ENCODE measurements around the gene CEACAM4. TPM values are rescaled to one million over a fixed set of nuclear protein-coding genes. Genes with fewer than 3 reads are reported as not detected.

The CEACAM4 gene
- total and polyA plus RNA-seq, 3 donors from 2014 or later: 0.47 to 1.7 TPM; not detected in 1

- no peak overlapping the region for H3K27ac ChIP-seq
- H3K36me3 ChIP-seq (ENCODE audit: low read depth, missing control alignments): no peaks in the 10 kb centered on the region
- 51 to 54% methylated on average over 4 of the region's 4 CpGs for WGBS, 2 donors
- no peak for TF ChIP-seq POLR2A (IDR thresholded peaks at IDR 0.05)
- TF ChIP-seq CTCF (IDR thresholded peaks at IDR 0.05): no peak
- no peaks in the 10 kb centered on the region for H3K9me3 ChIP-seq
- no peaks in the 10 kb centered on the region for H3K4me1 ChIP-seq
- H3K4me3 ChIP-seq: no peak overlapping the region
- no peaks in the 10 kb centered on the region for H3K27me3 ChIP-seq
- intact Hi-C loops (cut with DNase I; ENCODE audit: low total_unique reads): no loop called here
- no peak for DNase-seq
Measured at GRCh38 chr19:41621226-41621625, 5.6 kb downstream of the CEACAM4 start.

GRCh38 chr19:41620171-41620570, 6.7 kb downstream of the CEACAM4 start:
- intact Hi-C loops (cut with DNase I; ENCODE audit: low total_unique reads): no loop called here
- Histone ChIP-seq H3K27me3 (no peaks in the 10 kb centered on the region), H3K9me3 (no peaks in the 10 kb centered on the region), H3K36me3 (ENCODE audit: low read depth, missing control alignments) (no peaks in the 10 kb centered on the region), H3K4me3 (no peak overlapping the region), H3K4me1 (no peaks in the 10 kb centered on the region), H3K27ac (no peak overlapping the region)
- DNase-seq: no peak
- TF ChIP-seq POLR2A (IDR thresholded peaks at IDR 0.05) (no peak), CTCF (IDR thresholded peaks at IDR 0.05) (no peak)
- WGBS, 2 donors: 77 to 78% methylated on average over 5 of the region's 5 CpGs

- WGBS, 2 donors: 50 to 56% methylated on average over 7 of the region's 7 CpGs
- intact Hi-C loops (cut with DNase I; ENCODE audit: low total_unique reads): no loop called here
- TF ChIP-seq CTCF (IDR thresholded peaks at IDR 0.05): no peak
- TF ChIP-seq POLR2A (IDR thresholded peaks at IDR 0.05): no peak
Measured at GRCh38 chr19:41619018-41619556, 7.8 kb downstream of the CEACAM4 start.

GRCh38 chr19:41617941-41618730, 8.7 kb downstream of the CEACAM4 start:
- no peaks in the 10 kb centered on the region for H3K36me3 ChIP-seq (ENCODE audit: low read depth, missing control alignments)
- intact Hi-C loops (cut with DNase I; ENCODE audit: low total_unique reads): no loop called here
- H3K27ac ChIP-seq: no peak overlapping the region
- 70 to 81% methylated on average over 7 to 9 of the region's 9 CpGs for WGBS, 2 donors
- no peaks in the 10 kb centered on the region for H3K4me1 ChIP-seq
- no peak overlapping the region for H3K4me3 ChIP-seq
- no peak for DNase-seq
- no peaks in the 10 kb centered on the region for H3K27me3 ChIP-seq
- H3K9me3 ChIP-seq: no peaks in the 10 kb centered on the region
- TF ChIP-seq POLR2A (IDR thresholded peaks at IDR 0.05): no peak
- TF ChIP-seq CTCF (IDR thresholded peaks at IDR 0.05): no peak

More at GRCh38 chr19:41619018-41619556, 7.8 kb downstream of the CEACAM4 start:
- Histone ChIP-seq H3K4me1 (no peaks in the 10 kb centered on the region), H3K9me3 (no peaks in the 10 kb centered on the region), H3K27ac (no peak overlapping the region), H3K27me3 (no peaks in the 10 kb centered on the region), H3K36me3 (ENCODE audit: low read depth, missing control alignments) (no peaks in the 10 kb centered on the region), H3K4me3 (no peak overlapping the region)
- no peak for DNase-seq

Data from testis (tissue), 3 donors.